Mammary epithelial cell (primary cell): ENCODE data around the gene UGT1A8.

Experiments
- EZH2 ChIP-seq: IDR thresholded peaks from 2 replicates; pipeline ENCODE4 v1.6.1; 2012; ENCODE audit warnings: low read length, inconsistent platforms, borderline replicate concordance
- TF ChIP-seq, protein P1 (sequence below), 2 donors: IDR thresholded peaks in 1 of 2; conservative IDR thresholded peaks in 1 of 2; 2 replicates each; pipeline ENCODE4 v1.5.1; 2011 to 2012; ENCODE audit warnings: inconsistent platforms in 2 of 2, low read length in 2 of 2, mild to moderate bottlenecking in 2 of 2, control low read depth in 1 of 2, low read depth in 1 of 2; ENCODE audit not compliant: insufficient read depth in 1 of 2; ENCODE audit errors: extremely low read depth in 1 of 2

DNA sequence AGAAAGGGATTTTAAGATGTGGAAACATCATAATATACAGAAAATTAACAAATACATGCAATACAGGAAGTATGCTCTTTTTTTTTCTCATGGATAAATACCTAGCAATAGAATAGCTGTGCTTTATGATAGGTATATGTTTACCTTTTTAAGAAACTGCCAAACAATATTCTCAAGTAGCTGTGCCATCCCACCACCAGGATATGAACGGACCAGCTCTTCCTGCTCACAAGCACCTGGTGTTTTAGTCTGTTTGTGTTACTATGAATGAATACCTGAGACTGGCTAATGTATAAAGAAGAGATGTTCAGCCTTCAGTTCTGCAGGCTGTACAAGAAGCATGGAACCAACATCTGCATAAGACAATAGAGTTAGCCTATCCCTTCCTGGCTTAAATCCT is 19.9 kb upstream of the UGT1A8 start:
- TF ChIP-seq, protein P1, sequence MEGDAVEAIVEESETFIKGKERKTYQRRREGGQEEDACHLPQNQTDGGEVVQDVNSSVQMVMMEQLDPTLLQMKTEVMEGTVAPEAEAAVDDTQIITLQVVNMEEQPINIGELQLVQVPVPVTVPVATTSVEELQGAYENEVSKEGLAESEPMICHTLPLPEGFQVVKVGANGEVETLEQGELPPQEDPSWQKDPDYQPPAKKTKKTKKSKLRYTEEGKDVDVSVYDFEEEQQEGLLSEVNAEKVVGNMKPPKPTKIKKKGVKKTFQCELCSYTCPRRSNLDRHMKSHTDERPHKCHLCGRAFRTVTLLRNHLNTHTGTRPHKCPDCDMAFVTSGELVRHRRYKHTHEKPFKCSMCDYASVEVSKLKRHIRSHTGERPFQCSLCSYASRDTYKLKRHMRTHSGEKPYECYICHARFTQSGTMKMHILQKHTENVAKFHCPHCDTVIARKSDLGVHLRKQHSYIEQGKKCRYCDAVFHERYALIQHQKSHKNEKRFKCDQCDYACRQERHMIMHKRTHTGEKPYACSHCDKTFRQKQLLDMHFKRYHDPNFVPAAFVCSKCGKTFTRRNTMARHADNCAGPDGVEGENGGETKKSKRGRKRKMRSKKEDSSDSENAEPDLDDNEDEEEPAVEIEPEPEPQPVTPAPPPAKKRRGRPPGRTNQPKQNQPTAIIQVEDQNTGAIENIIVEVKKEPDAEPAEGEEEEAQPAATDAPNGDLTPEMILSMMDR (conservative IDR thresholded peaks at IDR 0.05 in 1 of 2, IDR thresholded peaks at IDR 0.05 in 1 of 2; ENCODE audit: extremely low read depth in 1 of 2, insufficient read depth in 1 of 2, low read depth in 1 of 2, low read length in 2 of 2), result no peak
- TF ChIP-seq EZH2, result no peak
